K562 (cell line): ENCODE measurements around the gene MITF. TPM values are rescaled to one million over a fixed set of nuclear protein-coding genes. Genes with fewer than 3 reads are reported as not detected.

Source experiments
- ATAC-seq: fragments of 200-7000 bp; cut with Tn5 transposase; 3 replicates; pipeline ENCODE4 v1.9.1; 2020; ENCODE audit warnings: moderate library complexity
- BruUV-seq: library from RNA; stranded (reverse); fragments of 400-500 nt; replicated peaks from 2 replicates; lab custom pipeline; 2021; lab: Mats Ljungman, UMichigan
- CTCF ChIA-PET: fragments of 300-600 bp; formaldehyde crosslinking; extraction: SDS; loops from one replicate; lab custom pipeline; 2021; ENCODE audit warnings: low intra/inter-chr PET ratio; lab: Yijun Ruan, JAX
- POLR2A ChIA-PET: fragments of 300-600, 350-650 bp; sonication (Branson Sonifier 250); formaldehyde crosslinking; extraction: SDS; loops from one replicate; lab custom pipeline; 2021; ENCODE audit warnings: antibody characterized with exemption, inconsistent platforms; lab: Yijun Ruan, JAX
- DNase-seq, 4 experiments: peaks; one replicate each; pipeline versions ENCODE4 v3.0.0 to v3.0.0-alpha.2; 2011 to 2018; ENCODE audit warnings: low spot score in 3 of 4, mixed read lengths in 3 of 4; ENCODE audit errors: extremely low read depth in 1 of 4
- FAIRE-seq: peaks from 2 replicates; lab custom pipeline; 2011; peaks lifted over from hg19 to GRCh38; lab: Jason Lieb, UNC
- H2AFZ ChIP-seq: 2 replicates; pipeline ENCODE4 v1.6.0; 2011; ENCODE audit warnings: low read depth, low read length, control low read depth, inconsistent platforms
- H3K27ac ChIP-seq: fragments of 200-600 bp; 3 replicates; pipeline ENCODE4 v1.8.0; 2011; ENCODE audit warnings: low read depth, mild to moderate bottlenecking, control low read depth, inconsistent platforms, low read length, moderate library complexity, mixed read lengths; ENCODE audit errors: extremely low read depth
- H3K27me3 ChIP-seq, 2 experiments: fragments of 300-600 bp in 1 of 2; 2 replicates in 1 of 2; 3 replicates in 1 of 2; pipeline versions ENCODE4 v1.6.0 to v1.8.0; 2011; ENCODE audit warnings: inconsistent platforms in 2 of 2, low read length in 2 of 2, mild to moderate bottlenecking in 1 of 2, mixed read lengths in 1 of 2, moderate library complexity in 1 of 2; ENCODE audit not compliant: control insufficient read depth in 2 of 2, insufficient read depth in 2 of 2
- H3K36me3 ChIP-seq: fragments of 300-600 bp; 3 replicates; pipeline ENCODE4 v1.8.0; 2011; ENCODE audit warnings: mild to moderate bottlenecking, low read length, inconsistent platforms; ENCODE audit not compliant: control insufficient read depth, insufficient read depth
- H3K4me1 ChIP-seq, 2 experiments: fragments of 200-600 bp in 1 of 2; replicated peaks in 1 of 2; 2 replicates in 1 of 2; 3 replicates in 1 of 2; pipeline versions ENCODE4 v1.5.1 to v1.8.0; 2011; ENCODE audit warnings: inconsistent platforms in 2 of 2, low read length in 2 of 2, mild to moderate bottlenecking in 1 of 2, mixed read lengths in 1 of 2, moderate library complexity in 1 of 2; ENCODE audit not compliant: control insufficient read depth in 2 of 2, insufficient read depth in 2 of 2
- H3K4me2 ChIP-seq: 2 replicates; pipeline ENCODE4 v1.6.1; 2011; ENCODE audit warnings: low read length, control low read depth, inconsistent platforms, mixed read lengths; ENCODE audit not compliant: insufficient read depth
- H3K4me3 ChIP-seq: fragments of 200-600 bp; sonication (generic), shearing (Covaris generic); 2 replicates; pipeline ENCODE4 v1.5.1; 2016; ENCODE audit warnings: control low read depth, inconsistent platforms
- H3K79me2 ChIP-seq: fragments of 200-600 bp; 3 replicates; pipeline ENCODE4 v1.8.0; 2011; ENCODE audit warnings: low read length, inconsistent platforms; ENCODE audit not compliant: control insufficient read depth, insufficient read depth
- H3K9ac ChIP-seq, 2 experiments: 2 replicates each; pipeline versions ENCODE4 v1.6.0 to v1.6.1; 2011; ENCODE audit warnings: low read depth in 2 of 2, low read length in 2 of 2, control low read depth in 1 of 2, inconsistent platforms in 1 of 2, mild to moderate bottlenecking in 1 of 2, mixed read lengths in 1 of 2; ENCODE audit not compliant: insufficient read depth in 1 of 2
- H3K9me1 ChIP-seq: one replicate; pipeline ENCODE4 v1.6.0; 2011; ENCODE audit warnings: inconsistent platforms, mild to moderate bottlenecking, low read length, moderate library complexity; ENCODE audit not compliant: control insufficient read depth, insufficient read depth
- H3K9me3 ChIP-seq: replicated peaks from 2 replicates; pipeline ENCODE4 v1.5.1; 2011; ENCODE audit warnings: low read depth, low read length, inconsistent platforms; ENCODE audit not compliant: control insufficient read depth, insufficient read depth
- H4K20me1 ChIP-seq: replicated peaks from 2 replicates; pipeline ENCODE4 v1.6.1; 2011; ENCODE audit warnings: low read length, inconsistent platforms, mixed read lengths; ENCODE audit not compliant: control insufficient read depth, insufficient read depth
- EP400 ChIP-seq: fragments of 450-650 bp; IDR thresholded peaks from 2 replicates; pipeline ENCODE4 v1.6.1; 2017; ENCODE audit warnings: antibody characterized with exemption, mild to moderate bottlenecking, moderate library complexity
- GABPB1 ChIP-seq: sonication (generic); formaldehyde crosslinking; IDR thresholded peaks from 2 replicates; pipeline ENCODE4 v1.8.0; 2022; ENCODE audit warnings: mild to moderate bottlenecking, missing genetic modification reagents
- KDM1A ChIP-seq, 2 experiments: fragments of 450-650 bp; IDR thresholded peaks; 2 replicates each; pipeline ENCODE4 v1.6.1; 2016; ENCODE audit warnings: mild to moderate bottlenecking in 2 of 2
- MGA ChIP-seq: fragments of 450-650 bp; IDR thresholded peaks from 2 replicates; pipeline ENCODE4 v1.6.1; 2016; ENCODE audit warnings: mild to moderate bottlenecking, moderate library complexity
- MTA3 ChIP-seq: fragments of 450-650 bp; formaldehyde crosslinking; IDR thresholded peaks from 2 replicates; pipeline ENCODE4 v1.6.1; 2017; ENCODE audit warnings: mild to moderate bottlenecking, borderline replicate concordance
- NCOR1 ChIP-seq: fragments of 450-650 bp; IDR thresholded peaks from 2 replicates; pipeline ENCODE4 v1.6.1; 2016; ENCODE audit warnings: mild to moderate bottlenecking, moderate library complexity
- NUFIP1 ChIP-seq: fragments of 450-650 bp; IDR thresholded peaks from 2 replicates; pipeline ENCODE4 v1.6.1; 2018; ENCODE audit not compliant: partially characterized antibody
- POLR2AphosphoS5 ChIP-seq: IDR thresholded peaks from 2 replicates; pipeline ENCODE4 v1.6.1; 2011; ENCODE audit warnings: mild to moderate bottlenecking, low read depth, low read length, moderate library complexity; ENCODE audit not compliant: control insufficient read depth, insufficient read depth
- SMARCE1 ChIP-seq: fragments of 450-650 bp; IDR thresholded peaks from 2 replicates; pipeline ENCODE4 v1.7.1; 2016; ENCODE audit warnings: mild to moderate bottlenecking
- STAT5A ChIP-seq: IDR thresholded peaks from 2 replicates; pipeline ENCODE4 v1.6.1; 2012; ENCODE audit warnings: low read length, inconsistent platforms, borderline replicate concordance
- THRAP3 ChIP-seq: fragments of 450-650 bp; IDR thresholded peaks from 2 replicates; pipeline ENCODE4 v1.6.1; 2016; ENCODE audit warnings: mild to moderate bottlenecking, inconsistent platforms, borderline replicate concordance
- TRIM24 ChIP-seq, 2 experiments: fragments of 450-650 bp; IDR thresholded peaks; 2 replicates each; pipeline ENCODE4 v1.6.1; 2016
- ZBTB8A ChIP-seq: fragments of 450-650 bp; IDR thresholded peaks from 2 replicates; pipeline ENCODE4 v1.6.1; 2018; ENCODE audit warnings: mild to moderate bottlenecking, moderate library complexity; ENCODE audit not compliant: partially characterized antibody
- WGBS: fragments of 100-300 bp; shearing (Covaris generic); methylation state at CpG from one replicate; pipeline ENCODE4 v1.1.6; 2016; ENCODE audit warnings: low coverage, mixed read lengths; ENCODE audit not compliant: insufficient coverage; ENCODE audit errors: missing lambda C conversion rate; 5-methylcytosine and 5-hydroxymethylcytosine counted together
- in situ Hi-C: fragments of 300-500 bp; cut with MboI; formaldehyde crosslinking; loops from 4 replicates; pipeline ENCODE4 v1.15.0; 2018; ENCODE audit warnings: inconsistent platforms, mixed read lengths
- intact Hi-C: fragments of 100-400 bp; cut with micrococcal nuclease; formaldehyde crosslinking; loops from 2 replicates; pipeline ENCODE4 v1.14.2; 2022
- polyA plus RNA-seq, 8 experiments: library from polyadenylated mRNA; depleted of rRNA in 4 of 8; stranded (reverse) in 5 of 8; unstranded in 3 of 8; fragments of >200 nt; fragmentation: Nextera tagmentation in 2 of 8; fragmentation: Illumina TruSeq in 1 of 8; extraction: Ambion mirVana in 2 of 8; extraction: Trizol in 1 of 8; gene quantifications; 2 replicates each; pipeline versions ENCODE4 v1.2.1 to v1.2.3, GENCODE V29; 2011 to 2014; ENCODE audit warnings: inconsistent platforms in 1 of 8, missing spikeins in 1 of 8
- total RNA-seq, 7 experiments: library from RNA; depleted of rRNA in 6 of 7; stranded (reverse); fragments of >200 nt in 6 of 7; fragmentation: Illumina TruSeq in 2 of 7; extraction: Trizol in 2 of 7; gene quantifications; 2 replicates each; pipeline versions ENCODE4 v1.2.1 to v1.2.3, GENCODE V29; 2011 to 2021; ENCODE audit warnings: low replicate concordance in 1 of 7

Gene MITF
- total and polyA plus RNA-seq, 9 of the 15 experiments (the other 6 are each of a cell fraction or from before 2014, with no cell fraction given): 5.6 to 14.9 (median 11.1) TPM

GRCh38 chr3:69777582-69777967, 38.3 kb downstream of the MITF start:
- peak overlapping the region; percentile 20; the same call in 1 of the 2 replicates for H2AFZ ChIP-seq
- H3K79me2 ChIP-seq: peaks cover 89% of the 10 kb centered on the region
- H4K20me1 ChIP-seq: no peaks in the 10 kb centered on the region
- ATAC-seq (peak; percentile 31), FAIRE-seq (peak; percentile 63), DNase-seq (peak in 1 of 4 experiments; percentile 62)
- ChIA-PET CTCF (no interaction called here), POLR2A (no interaction called here)
- no peak overlapping the region for H3K4me3 ChIP-seq
- no peak overlapping the region for H3K9ac ChIP-seq
- H3K27ac ChIP-seq: peak overlapping the region; percentile 61
- no peaks in the 10 kb centered on the region for H3K36me3 ChIP-seq
- H3K9me3 ChIP-seq: no peaks in the 10 kb centered on the region
- peak overlapping the region; percentile 61 for H3K4me2 ChIP-seq
- in situ Hi-C loops: no loop called here
- 2% methylated on average over 5 of the region's 5 CpGs for WGBS
- intact Hi-C loops: no loop called here
- no TSS peak for BruUV-seq
- H3K4me1 ChIP-seq: peaks cover 7 to 49% of the 10 kb centered on the region in 2 experiments; a peak in 4 of 5 replicates
- no peaks in the 10 kb centered on the region for H3K27me3 ChIP-seq
- H3K9me1 ChIP-seq: no peaks in the 10 kb centered on the region
- TF ChIP-seq EP400 (0 out of 2 replicates have a peak, but pooled peaks have one; percentile 18), ZBTB8A (no peak), MGA (peak; percentile 57), STAT5A (peak; percentile 48; the same call in 1 of the 2 replicates), SMARCE1 (0 out of 2 replicates have a peak, but pooled peaks have one; percentile 16), THRAP3 (no peak), POLR2AphosphoS5 (0 out of 2 replicates have a peak, but pooled peaks have one; percentile 27), TRIM24 (IDR thresholded peaks at IDR 0.05) (peak in 1 of 2 experiments; percentile 42; a peak in 1 of 4 replicates), GABPB1 (CRISPR knock-in tag) (no peak), MTA3 (0 out of 2 replicates have a peak, but pooled peaks have one; percentile 48), NCOR1 (peak; percentile 72), NUFIP1 (no peak), KDM1A (IDR thresholded peaks at IDR 0.05) (0 out of 4 replicates have a peak, but pooled peaks of 1 of the 2 experiments have one; percentile 13)
